ENCODE results near the gene ACBD4. TPM values are rescaled to one million over a fixed set of nuclear protein-coding genes. Genes with fewer than 3 reads are reported as not detected.

Gene ACBD4
- total RNA-seq, 1 experiment from 2014 or later = 21.2 TPM

- Mint-ChIP-seq H3K9me3 (ENCODE audit: unreplicated experiment) (no peaks in the 10 kb centered on the region), H3K27ac (ENCODE audit: unreplicated experiment) (peak overlapping the region; percentile 97), H3K4me1 (ENCODE audit: low read depth, unreplicated experiment) (peaks cover 44% of the 10 kb centered on the region), H3K4me3 (ENCODE audit: unreplicated experiment) (peak overlapping the region; percentile 23), H3K36me3 (ENCODE audit: insufficient read depth, unreplicated experiment) (peaks cover 42% of the 10 kb centered on the region), H3K27me3 (ENCODE audit: insufficient read depth, unreplicated experiment) (no peaks in the 10 kb centered on the region)
- TF ChIP-seq, protein P1, sequence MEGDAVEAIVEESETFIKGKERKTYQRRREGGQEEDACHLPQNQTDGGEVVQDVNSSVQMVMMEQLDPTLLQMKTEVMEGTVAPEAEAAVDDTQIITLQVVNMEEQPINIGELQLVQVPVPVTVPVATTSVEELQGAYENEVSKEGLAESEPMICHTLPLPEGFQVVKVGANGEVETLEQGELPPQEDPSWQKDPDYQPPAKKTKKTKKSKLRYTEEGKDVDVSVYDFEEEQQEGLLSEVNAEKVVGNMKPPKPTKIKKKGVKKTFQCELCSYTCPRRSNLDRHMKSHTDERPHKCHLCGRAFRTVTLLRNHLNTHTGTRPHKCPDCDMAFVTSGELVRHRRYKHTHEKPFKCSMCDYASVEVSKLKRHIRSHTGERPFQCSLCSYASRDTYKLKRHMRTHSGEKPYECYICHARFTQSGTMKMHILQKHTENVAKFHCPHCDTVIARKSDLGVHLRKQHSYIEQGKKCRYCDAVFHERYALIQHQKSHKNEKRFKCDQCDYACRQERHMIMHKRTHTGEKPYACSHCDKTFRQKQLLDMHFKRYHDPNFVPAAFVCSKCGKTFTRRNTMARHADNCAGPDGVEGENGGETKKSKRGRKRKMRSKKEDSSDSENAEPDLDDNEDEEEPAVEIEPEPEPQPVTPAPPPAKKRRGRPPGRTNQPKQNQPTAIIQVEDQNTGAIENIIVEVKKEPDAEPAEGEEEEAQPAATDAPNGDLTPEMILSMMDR (IDR thresholded peaks at IDR 0.05; ENCODE audit: insufficient read depth in 1 of 2, low read depth in 1 of 2, low read length in 1 of 2, severe bottlenecking in 1 of 2, unreplicated experiment in 1 of 2) = no peak
- Histone ChIP-seq H3K4me3 (ENCODE audit: low read depth, low read length) (no peak overlapping the region), H3K36me3 (ENCODE audit: control insufficient read depth, insufficient read depth, low read length) (no peaks in the 10 kb centered on the region; the same call in 1 of the 2 replicates), H3K9me3 (no peaks in the 10 kb centered on the region), H3K27me3 (replicated peaks; ENCODE audit: control insufficient read depth, insufficient read depth, low read length) (no peaks in the 10 kb centered on the region), H3K4me1 (peaks cover 75% of the 10 kb centered on the region)
- POLR2A ChIA-PET = interaction anchor here (1.4 kb wide), 1 partner anchor 21 kb away, joined by 3 read pairs; the partner anchor contains the start of gene HEXIM1
- no peak for DNase-seq
- no TSS peak for BruUV-seq (replicated peaks)
- intact Hi-C loops (cut with micrococcal nuclease; ENCODE audit: unreplicated experiment) = no loop called here
- CTCF ChIA-PET = interaction anchor here (0.6 to 1.3 kb wide), 2 partner anchors 8 to 169 kb away, joined by 3 to 5 read pairs; partner anchors contain the start of gene ACBD4
These were observed 8.3 kb upstream of the ACBD4 start for GRCh38 chr17:45127207-45127547.

GRCh38 chr17:45127548-45128300 lies 7.8 kb upstream of the ACBD4 start:
- peak; percentile 53 to 74 for DNase-seq
- TF ChIP-seq, protein P1 (IDR thresholded peaks at IDR 0.05; ENCODE audit: insufficient read depth in 1 of 2, low read depth in 1 of 2, low read length in 1 of 2, severe bottlenecking in 1 of 2, unreplicated experiment in 1 of 2) = no peak
- H3K4me1 Mint-ChIP-seq (ENCODE audit: low read depth, unreplicated experiment) = peaks cover 43% of the 10 kb centered on the region
- Histone ChIP-seq H3K36me3 (ENCODE audit: control insufficient read depth, insufficient read depth, low read length) (no peaks in the 10 kb centered on the region; the same call in 1 of the 2 replicates), H3K4me1 (peaks cover 69% of the 10 kb centered on the region), H3K4me3 (ENCODE audit: low read depth, low read length) (no peak overlapping the region), H3K9me3 (no peaks in the 10 kb centered on the region), H3K27me3 (replicated peaks; ENCODE audit: control insufficient read depth, insufficient read depth, low read length) (no peaks in the 10 kb centered on the region)
- ChIA-PET CTCF (interaction anchor here (0.5 to 1.3 kb wide), 3 partner anchors 8 to 170 kb away, joined by 3 to 5 read pairs (median 4); partner anchors contain the start of gene ACBD4), POLR2A (interaction anchor here (1.4 kb wide), 1 partner anchor 21 kb away, joined by 3 read pairs; the partner anchor contains the start of gene HEXIM1)
- H3K27ac Mint-ChIP-seq (ENCODE audit: unreplicated experiment) = peak overlapping the region; percentile 97
- H3K4me3 Mint-ChIP-seq (ENCODE audit: unreplicated experiment) = peak overlapping the region; percentile 23
- intact Hi-C loops (cut with micrococcal nuclease; ENCODE audit: unreplicated experiment) = no loop called here
- H3K9me3 Mint-ChIP-seq (ENCODE audit: unreplicated experiment) = no peaks in the 10 kb centered on the region
- BruUV-seq (replicated peaks) = no TSS peak
- no peaks in the 10 kb centered on the region for H3K27me3 Mint-ChIP-seq (ENCODE audit: insufficient read depth, unreplicated experiment)
- H3K36me3 Mint-ChIP-seq (ENCODE audit: insufficient read depth, unreplicated experiment) = peaks cover 43% of the 10 kb centered on the region

- BruUV-seq (replicated peaks) = no TSS peak
- Histone ChIP-seq H3K4me3 (ENCODE audit: low read depth, low read length) (no peak overlapping the region), H3K27me3 (replicated peaks; ENCODE audit: control insufficient read depth, insufficient read depth, low read length) (no peaks in the 10 kb centered on the region), H3K4me1 (peaks cover 63% of the 10 kb centered on the region), H3K9me3 (no peaks in the 10 kb centered on the region), H3K36me3 (ENCODE audit: control insufficient read depth, insufficient read depth, low read length) (no peaks in the 10 kb centered on the region; the same call in 1 of the 2 replicates)
- CTCF ChIA-PET = interaction anchor here (0.5 to 1.7 kb wide), 2 partner anchors 67 to 361 kb away, joined by 3 to 4 read pairs; partner anchors contain the start of gene NMT1
- TF ChIP-seq, protein P1 (IDR thresholded peaks at IDR 0.05; ENCODE audit: insufficient read depth in 1 of 2, low read depth in 1 of 2, low read length in 1 of 2, severe bottlenecking in 1 of 2, unreplicated experiment in 1 of 2) = no peak
- DNase-seq = no peak
- POLR2A ChIA-PET = interaction anchor here (1.4 kb wide), 1 partner anchor 20 kb away, joined by 3 read pairs; the partner anchor contains the start of gene HEXIM1
- Mint-ChIP-seq H3K27me3 (ENCODE audit: insufficient read depth, unreplicated experiment) (no peaks in the 10 kb centered on the region), H3K4me3 (ENCODE audit: unreplicated experiment) (peak overlapping the region; percentile 23), H3K36me3 (ENCODE audit: insufficient read depth, unreplicated experiment) (peaks cover 48% of the 10 kb centered on the region), H3K4me1 (ENCODE audit: low read depth, unreplicated experiment) (peaks cover 37% of the 10 kb centered on the region), H3K9me3 (ENCODE audit: unreplicated experiment) (no peaks in the 10 kb centered on the region), H3K27ac (ENCODE audit: unreplicated experiment) (peak overlapping the region; percentile 97)
- intact Hi-C loops (cut with micrococcal nuclease; ENCODE audit: unreplicated experiment) = no loop called here
These were observed 7.2 kb upstream of the ACBD4 start for GRCh38 chr17:45128331-45128730.

All from Caco-2 (cell line).